Kidney (tissue), 14 donors: ENCODE results near the gene BRCA2. TPM values are rescaled to one million over a fixed set of nuclear protein-coding genes. Genes with fewer than 3 reads are reported as not detected.

Experiments used
- DNase-seq, 5 donors: peaks; one replicate each; pipeline ENCODE4 v3.0.0-alpha.2; 2013 to 2020
- FAIRE-seq: peaks from 2 replicates; lab custom pipeline; 2012; peaks lifted over from hg19 to GRCh38; lab: Jason Lieb, UNC
- H3K27ac ChIP-seq, 2 donors: one replicate each; pipeline ENCODE4 v1.7.0; 2013; ENCODE audit warnings: low read depth in 2 of 2, low read length in 2 of 2, inconsistent platforms in 1 of 2
- H3K27me3 ChIP-seq: one replicate; pipeline ENCODE4 v1.7.1; 2013; ENCODE audit warnings: low read length, inconsistent platforms; ENCODE audit not compliant: control insufficient read depth, insufficient read depth
- H3K36me3 ChIP-seq, 3 donors: one replicate each; pipeline versions ENCODE4 v1.7.0 to v1.7.1; 2013; ENCODE audit warnings: low read length in 3 of 3, control low read depth in 1 of 3, inconsistent platforms in 1 of 3; ENCODE audit not compliant: insufficient read depth in 3 of 3, control insufficient read depth in 2 of 3
- H3K4me1 ChIP-seq, 3 donors: one replicate each; pipeline versions ENCODE4 v1.7.0 to v1.7.1; 2013; ENCODE audit warnings: low read length in 3 of 3, inconsistent platforms in 1 of 3, low read depth in 1 of 3; ENCODE audit not compliant: control insufficient read depth in 2 of 3, insufficient read depth in 2 of 3
- H3K4me3 ChIP-seq, 3 donors: one replicate each; pipeline versions ENCODE4 v1.7.0 to v1.8.1; 2013; ENCODE audit warnings: low read length in 3 of 3, control low read depth in 1 of 3, inconsistent platforms in 1 of 3
- H3K9ac ChIP-seq, 3 donors: one replicate each; pipeline versions ENCODE4 v1.7.0 to v1.7.1; 2013; ENCODE audit warnings: low read length in 3 of 3, control low read depth in 1 of 3, inconsistent platforms in 1 of 3
- H3K9me3 ChIP-seq, 3 donors: one replicate each; pipeline versions ENCODE4 v1.7.0 to v1.7.1; 2013; ENCODE audit warnings: low read length in 3 of 3, control low read depth in 1 of 3, inconsistent platforms in 1 of 3; ENCODE audit not compliant: control insufficient read depth in 2 of 3, insufficient read depth in 1 of 3
- intact Hi-C: fragments of 100-400 bp; cut with DNase I; formaldehyde crosslinking; loops from one replicate; pipeline ENCODE4 v1.11.1; 2022
- polyA plus RNA-seq: library from polyadenylated mRNA; stranded (reverse); fragments of 350-450 nt; fragmentation: Illumina TruSeq; extraction: RNeasy Lipid Tissue Mini Kit (QIAGEN cat#74804); gene quantifications from one replicate; pipeline ENCODE4 v1.2.3, GENCODE V29; 2014; ENCODE audit warnings: low read depth, low replicate concordance; ENCODE audit not compliant: insufficient read depth
- total RNA-seq: library from RNA; stranded (reverse); fragmentation: NEBNext Ultra II Directional; extraction: Animal tissue kit (Norgen Biotek cat#: 25700); gene quantifications from one replicate; pipeline ENCODE4 v1.2.1, GENCODE V29; 2021
- TF ChIP-seq, protein P1 (sequence below): IDR thresholded peaks from 3 replicates; pipeline ENCODE4 v1.5.1; 2012; ENCODE audit warnings: mild to moderate bottlenecking, moderate library complexity, borderline replicate concordance; ENCODE audit not compliant: insufficient read depth; ENCODE audit errors: extremely low read depth
- donor health status: control.
- donor health status: control.
- donor health status: control.
- donor health status: control.
- donor health status: control.
- donor health status: DM: yes; HTN: yes; CAD: no.
- donor health status: Normal renal cell carcinoma (clear cell type).

The BRCA2 gene
- total and polyA plus RNA-seq, 2 donors from 2014 or later = 0.02 to 2.0 TPM

GRCh38 chr13:32408296-32409000 is 93.1 kb downstream of the BRCA2 start:
- TF ChIP-seq, protein P1, sequence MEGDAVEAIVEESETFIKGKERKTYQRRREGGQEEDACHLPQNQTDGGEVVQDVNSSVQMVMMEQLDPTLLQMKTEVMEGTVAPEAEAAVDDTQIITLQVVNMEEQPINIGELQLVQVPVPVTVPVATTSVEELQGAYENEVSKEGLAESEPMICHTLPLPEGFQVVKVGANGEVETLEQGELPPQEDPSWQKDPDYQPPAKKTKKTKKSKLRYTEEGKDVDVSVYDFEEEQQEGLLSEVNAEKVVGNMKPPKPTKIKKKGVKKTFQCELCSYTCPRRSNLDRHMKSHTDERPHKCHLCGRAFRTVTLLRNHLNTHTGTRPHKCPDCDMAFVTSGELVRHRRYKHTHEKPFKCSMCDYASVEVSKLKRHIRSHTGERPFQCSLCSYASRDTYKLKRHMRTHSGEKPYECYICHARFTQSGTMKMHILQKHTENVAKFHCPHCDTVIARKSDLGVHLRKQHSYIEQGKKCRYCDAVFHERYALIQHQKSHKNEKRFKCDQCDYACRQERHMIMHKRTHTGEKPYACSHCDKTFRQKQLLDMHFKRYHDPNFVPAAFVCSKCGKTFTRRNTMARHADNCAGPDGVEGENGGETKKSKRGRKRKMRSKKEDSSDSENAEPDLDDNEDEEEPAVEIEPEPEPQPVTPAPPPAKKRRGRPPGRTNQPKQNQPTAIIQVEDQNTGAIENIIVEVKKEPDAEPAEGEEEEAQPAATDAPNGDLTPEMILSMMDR = no peak
- FAIRE-seq (no peak), DNase-seq (peak in 2 of 5 donors; percentile 6)
- Histone ChIP-seq H3K27me3 (no peaks in the 10 kb centered on the region), H3K9ac (no peak overlapping the region), H3K4me1 (peaks cover 0 to 7% (median 0%) of the 10 kb centered on the region in 3 donors), H3K9me3 (no peaks in the 10 kb centered on the region), H3K27ac (no peak overlapping the region), H3K4me3 (no peak overlapping the region), H3K36me3 (peaks cover 0 to 6% (median 2%) of the 10 kb centered on the region in 3 donors)
- intact Hi-C loops = no loop called here

GRCh38 chr13:32409001-32409313 is 93.6 kb downstream of the BRCA2 start:
- no peak for FAIRE-seq
- Histone ChIP-seq H3K27ac (no peak overlapping the region), H3K9me3 (no peaks in the 10 kb centered on the region), H3K27me3 (no peaks in the 10 kb centered on the region), H3K9ac (no peak overlapping the region), H3K4me1 (peaks cover 0 to 7% (median 0%) of the 10 kb centered on the region in 3 donors), H3K36me3 (peaks cover 0 to 6% (median 2%) of the 10 kb centered on the region in 3 donors), H3K4me3 (no peak overlapping the region)
- DNase-seq = peak in 1 of 5 donors; percentile 8
- intact Hi-C loops = no loop called here
- TF ChIP-seq, protein P1 = no peak

GRCh38 chr13:32409561-32410421 is 94.5 kb downstream of the BRCA2 start:
- TF ChIP-seq, protein P1 = no peak
- DNase-seq = peak in 4 of 5 donors; percentile 19 to 63 (median 44)
- Histone ChIP-seq H3K27me3 (no peaks in the 10 kb centered on the region), H3K9me3 (no peaks in the 10 kb centered on the region), H3K9ac (no peak overlapping the region), H3K4me1 (peaks cover 0 to 10% (median 0%) of the 10 kb centered on the region in 3 donors), H3K36me3 (peaks cover 0 to 6% (median 2%) of the 10 kb centered on the region in 3 donors), H3K4me3 (no peak overlapping the region), H3K27ac (no peak overlapping the region)
- no peak for FAIRE-seq
- intact Hi-C loops = no loop called here
